GM23338 (cell line): ENCODE data around the gene DMRTA2. TPM values are rescaled to one million over a fixed set of nuclear protein-coding genes. Genes with fewer than 3 reads are reported as not detected.

Source experiments
- ATAC-seq: fragments of 200-7000 bp; cut with Tn5 transposase; 3 replicates; pipeline ENCODE4 v1.9.1; 2020
- DNase-seq: peaks from one replicate; pipeline ENCODE4 v3.0.0-alpha.2; 2015; ENCODE audit warnings: low spot score
- H2AFZ ChIP-seq: fragments of 200-600 bp; sonication (generic); 2 replicates; pipeline ENCODE4 v1.8.0; 2016; ENCODE audit warnings: antibody characterized with exemption, mild to moderate bottlenecking, moderate library complexity
- H3F3A ChIP-seq: fragments of 200-600 bp; sonication (generic); replicated peaks from 2 replicates; pipeline ENCODE4 v1.8.0; 2017; ENCODE audit warnings: antibody characterized with exemption, mixed run types, low read depth
- H3K27ac ChIP-seq: fragments of 200-600 bp; sonication (generic); 2 replicates; pipeline ENCODE4 v1.6.1; 2016; ENCODE audit warnings: low read depth
- H3K27me3 ChIP-seq: fragments of 200-600 bp; sonication (generic); 2 replicates; pipeline ENCODE4 v1.8.0; 2016; ENCODE audit warnings: mild to moderate bottlenecking, mixed run types, moderate library complexity; ENCODE audit not compliant: insufficient read depth
- H3K36me3 ChIP-seq: fragments of 200-600 bp; sonication (generic); 2 replicates; pipeline ENCODE4 v1.8.0; 2016; ENCODE audit warnings: mild to moderate bottlenecking; ENCODE audit not compliant: insufficient read depth
- H3K4me1 ChIP-seq: fragments of 200-600 bp; sonication (generic); 2 replicates; pipeline ENCODE4 v1.8.0; 2016; ENCODE audit warnings: mild to moderate bottlenecking, moderate library complexity; ENCODE audit not compliant: insufficient read depth
- H3K4me2 ChIP-seq: fragments of 200-600 bp; sonication (generic); 2 replicates; pipeline ENCODE4 v1.7.1; 2017; ENCODE audit warnings: mixed run types
- H3K4me3 ChIP-seq: fragments of 200-600 bp; sonication (generic); 2 replicates; pipeline ENCODE4 v1.6.1; 2016; ENCODE audit warnings: mixed run types
- H3K79me2 ChIP-seq: fragments of 200-600 bp; sonication (generic); replicated peaks from 2 replicates; pipeline ENCODE4 v1.8.0; 2017; ENCODE audit warnings: mild to moderate bottlenecking; ENCODE audit not compliant: insufficient read depth
- H3K9me2 ChIP-seq: fragments of 200-600 bp; sonication (generic); 2 replicates; pipeline ENCODE4 v1.8.0; 2017; ENCODE audit not compliant: insufficient read depth
- H4K20me1 ChIP-seq: fragments of 200-600 bp; sonication (generic); replicated peaks from 2 replicates; pipeline ENCODE4 v1.8.0; 2017; ENCODE audit warnings: mild to moderate bottlenecking; ENCODE audit not compliant: insufficient read depth
- H3K27ac Mint-ChIP-seq: 2 replicates; pipeline ENCODE4 v1.8.0; 2020; ENCODE audit warnings: inconsistent platforms, mild to moderate bottlenecking, moderate library complexity, mixed read lengths
- H3K27me3 Mint-ChIP-seq: 3 replicates; pipeline ENCODE4 v1.8.0; 2022; ENCODE audit warnings: low read depth, mild to moderate bottlenecking, moderate library complexity, mixed read lengths, inconsistent platforms; ENCODE audit not compliant: insufficient read depth, poor library complexity
- H3K36me3 Mint-ChIP-seq: 3 replicates; pipeline ENCODE4 v1.8.0; 2021; ENCODE audit warnings: low read depth, mild to moderate bottlenecking, inconsistent platforms, moderate library complexity, mixed read lengths
- H3K4me1 Mint-ChIP-seq: 3 replicates; pipeline ENCODE4 v1.8.0; 2020; ENCODE audit warnings: mild to moderate bottlenecking, inconsistent platforms, mixed read lengths
- H3K4me3 Mint-ChIP-seq: 3 replicates; pipeline ENCODE4 v1.8.0; 2021; ENCODE audit warnings: moderate library complexity, mild to moderate bottlenecking, inconsistent platforms, mixed read lengths
- H3K9me3 Mint-ChIP-seq: 3 replicates; pipeline ENCODE4 v1.8.0; 2020; ENCODE audit warnings: moderate library complexity, mild to moderate bottlenecking, inconsistent platforms, mixed read lengths
- CREB1 ChIP-seq: fragments of 250-450 bp; sonication (Bioruptor Pico); IDR thresholded peaks from 2 replicates; pipeline ENCODE4 v1.5.0; 2020; ENCODE audit warnings: low read depth, mild to moderate bottlenecking, moderate library complexity
- CTCF ChIP-seq, 2 experiments: fragments of 200-600 bp in 1 of 2; sonication (generic) in 1 of 2; conservative IDR thresholded peaks; 2 replicates each; pipeline versions ENCODE4 v1.5.1 to v1.6.1; 2016 to 2017; ENCODE audit warnings: antibody characterized with exemption in 2 of 2, low read depth in 2 of 2, mild to moderate bottlenecking in 2 of 2, moderate library complexity in 1 of 2
- ETS1 ChIP-seq: IDR thresholded peaks from 2 replicates; pipeline ENCODE4 v1.6.1; 2016; ENCODE audit warnings: antibody characterized with exemption
- EZH2 ChIP-seq: fragments of 200-600 bp; sonication (generic); IDR thresholded peaks from one replicate; pipeline ENCODE4 v1.8.0; 2017; ENCODE audit warnings: antibody characterized with exemption, mild to moderate bottlenecking, low read depth; ENCODE audit not compliant: unreplicated experiment
- EZH2phosphoT487 ChIP-seq: fragments of 200-600 bp; sonication (generic); IDR thresholded peaks from one replicate; pipeline ENCODE4 v1.8.1; 2018; ENCODE audit warnings: antibody characterized with exemption; ENCODE audit not compliant: unreplicated experiment
- STAT1 ChIP-seq: IDR thresholded peaks from one replicate; pipeline ENCODE4 v1.6.1; 2016; ENCODE audit warnings: antibody characterized with exemption; ENCODE audit not compliant: unreplicated experiment
- ZNF331 ChIP-seq: fragments of 250-450 bp; sonication (Bioruptor Pico); IDR thresholded peaks from 2 replicates; pipeline ENCODE4 v1.5.0; 2020; ENCODE audit warnings: low read depth, mild to moderate bottlenecking, moderate library complexity
- ZNF462 ChIP-seq: fragments of 250-450 bp; sonication (Bioruptor Pico); IDR thresholded peaks from 2 replicates; pipeline ENCODE4 v1.5.0; 2020; ENCODE audit warnings: mild to moderate bottlenecking, moderate library complexity
- polyA plus RNA-seq: library from polyadenylated mRNA; unstranded; fragments of >200 nt; fragmentation: Nextera tagmentation; extraction: Ambion mirVana; gene quantifications from 2 replicates; pipeline ENCODE4 v1.2.1, GENCODE V29; 2016
- total RNA-seq: library from RNA; depleted of rRNA; stranded (reverse); fragments of >200 nt; shearing (Covaris generic); gene quantifications from 2 replicates; pipeline ENCODE4 v1.2.3, GENCODE V29; 2014

Gene DMRTA2
- total and polyA plus RNA-seq, 2 experiments from 2014 or later, result 0.07 TPM; not detected in 1

- TF ChIP-seq ZNF462 (CRISPR knock-in tag), result no peak
- TF ChIP-seq CREB1 (CRISPR knock-in tag), result no peak
- TF ChIP-seq EZH2, result no peak
Observed at GRCh38 chr1:50416150-50416527, 7.1 kb downstream of the DMRTA2 start (continued).

- H3K9me3 Mint-ChIP-seq, result peaks cover 8% of the 10 kb centered on the region; the same call in 2 of the 3 replicates
- DNase-seq, result peak; percentile 52
- peak overlapping the region; percentile 77 for H3K4me3 Mint-ChIP-seq
- TF ChIP-seq ETS1 (no peak), EZH2phosphoT487 (no peak), STAT1 (no peak), EZH2 (peak; percentile 91), CTCF (conservative IDR thresholded peaks at IDR 0.05; ENCODE audit: low read depth in 2 of 2) (peak; percentile 1 to 36; a peak in 2 of 4 replicates), ZNF331 (CRISPR knock-in tag) (no peak)
Observed at GRCh38 chr1:50415235-50416149, 7.8 kb downstream of the DMRTA2 start.

More at GRCh38 chr1:50415235-50416149, 7.8 kb downstream of the DMRTA2 start:
- Histone ChIP-seq H3K4me3 (peak overlapping the region; percentile 52), H4K20me1 (peaks cover 13% of the 10 kb centered on the region), H3K4me1 (peaks cover 11% of the 10 kb centered on the region; the same call in 1 of the 2 replicates), H3K9me2 (no peaks in the 10 kb centered on the region), H3F3A (0 out of 2 replicates have a peak, but pooled peaks cover 6% of the 10 kb centered on the region), H2AFZ (peak overlapping the region; percentile 70), H3K79me2 (no peaks in the 10 kb centered on the region), H3K27me3 (peaks cover 100% of the 10 kb centered on the region), H3K27ac (no peak overlapping the region), H3K36me3 (no peaks in the 10 kb centered on the region), H3K4me2 (peak overlapping the region; percentile 79)
- Mint-ChIP-seq H3K27ac (no peak overlapping the region), H3K27me3 (peaks cover 77% of the 10 kb centered on the region), H3K36me3 (no peaks in the 10 kb centered on the region), H3K4me1 (peaks cover 25% of the 10 kb centered on the region)
- peak; percentile 7 for ATAC-seq
